GM06990 (cell line): Measurements from ENCODE around the gene GGA3.

Experiments used
- DNase-seq: peaks from one replicate; pipeline ENCODE4 v3.0.0-alpha.2; 2011; ENCODE audit not compliant: insufficient read length; ENCODE audit errors: extremely low read depth
- H3K27me3 ChIP-seq: replicated peaks from 2 replicates; pipeline ENCODE4 v1.6.0; 2011; ENCODE audit warnings: low read length; ENCODE audit not compliant: control insufficient read depth, insufficient read depth
- H3K36me3 ChIP-seq: 2 replicates; pipeline ENCODE4 v1.5.1; 2011; ENCODE audit warnings: low read length; ENCODE audit not compliant: control insufficient read depth, insufficient read depth
- H3K4me3 ChIP-seq: replicated peaks from 2 replicates; pipeline ENCODE4 v1.5.1; 2011; ENCODE audit warnings: low read depth, mild to moderate bottlenecking, control low read depth, low read length
- CTCF ChIP-seq: IDR thresholded peaks from 2 replicates; pipeline ENCODE4 v1.5.1; 2011; ENCODE audit warnings: low read length, control low read depth, mild to moderate bottlenecking, inconsistent platforms; ENCODE audit not compliant: insufficient read depth, poor library complexity, severe bottlenecking

The GGA3 gene

GRCh38 chr17:75261336-75262111, at the start of gene GGA3, which contains the start of gene MRPS7:
TSS of gene GGA3 (minus strand) at chr17:75261606. CDS start at chr17:75261587, 19 bp downstream.
TSS of gene MRPS7 (plus strand) at chr17:75261879. CDS start at chr17:75261901, 22 bp downstream.
- TF ChIP-seq CTCF: no peak
- H3K27me3 ChIP-seq: no peaks in the 10 kb centered on the region
- H3K36me3 ChIP-seq: peaks cover 21% of the 10 kb centered on the region

DNA sequence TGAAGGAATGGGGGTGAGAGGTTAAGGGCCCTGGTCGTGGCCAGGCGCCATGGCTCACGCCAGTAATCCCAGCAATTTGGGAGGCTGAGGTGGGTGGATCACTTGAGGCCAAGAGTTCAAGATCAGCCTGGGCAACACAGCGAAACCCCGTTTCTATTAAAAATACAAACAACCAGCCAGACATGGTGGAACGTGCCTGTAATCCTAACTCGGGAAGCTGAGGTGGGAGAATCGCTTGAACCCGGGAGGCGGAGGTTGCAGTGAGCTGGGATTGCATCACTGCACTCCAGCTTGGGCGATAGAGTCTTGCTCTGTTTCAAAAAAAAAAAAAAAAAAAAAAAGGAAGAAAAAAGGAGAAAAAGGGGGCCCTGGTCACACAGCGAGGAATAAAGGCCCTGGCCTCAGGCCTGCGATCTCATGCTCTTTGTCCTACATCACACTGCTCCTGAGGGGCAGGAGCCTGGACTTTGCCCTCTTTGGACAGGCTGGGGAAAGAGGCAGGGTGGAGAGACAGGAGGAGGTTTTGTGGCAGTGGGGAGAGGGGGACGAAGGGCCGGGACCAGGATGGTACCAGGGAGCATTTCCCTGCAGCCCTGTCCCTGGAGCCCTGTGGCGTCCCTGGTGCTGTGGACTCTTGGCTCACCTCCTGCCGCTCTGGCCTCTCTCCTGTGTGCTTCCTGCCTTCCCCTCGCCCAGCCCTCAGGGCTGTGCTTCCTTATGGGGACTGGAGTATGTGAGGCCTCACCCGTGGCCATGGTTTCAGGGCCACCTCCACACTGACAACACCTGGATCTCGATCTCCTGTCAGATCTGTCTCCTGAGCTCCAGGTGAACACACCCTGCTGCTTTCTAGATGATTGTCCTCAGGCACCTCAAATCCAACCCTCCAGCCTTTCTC, 47.6 kb upstream of the GGA3 start:
- DNase-seq: no peak
- no peak for TF ChIP-seq CTCF
- Histone ChIP-seq H3K27me3 (no peaks in the 10 kb centered on the region), H3K4me3 (no peak overlapping the region), H3K36me3 (no peaks in the 10 kb centered on the region; the same call in 1 of the 2 replicates)

More at GRCh38 chr17:75261336-75262111, at the start of gene GGA3, which contains the start of gene MRPS7:
- DNase-seq: peak; percentile 93
- H3K4me3 ChIP-seq: peak within 1 kb of the TSS; percentile 84

GRCh38 chr17:75307957-75308731, 46.7 kb upstream of the GGA3 start:
- Histone ChIP-seq H3K36me3 (no peaks in the 10 kb centered on the region; the same call in 1 of the 2 replicates), H3K4me3 (no peak overlapping the region), H3K27me3 (no peaks in the 10 kb centered on the region)
- TF ChIP-seq CTCF: no peak
- DNase-seq: no peak

DNA sequence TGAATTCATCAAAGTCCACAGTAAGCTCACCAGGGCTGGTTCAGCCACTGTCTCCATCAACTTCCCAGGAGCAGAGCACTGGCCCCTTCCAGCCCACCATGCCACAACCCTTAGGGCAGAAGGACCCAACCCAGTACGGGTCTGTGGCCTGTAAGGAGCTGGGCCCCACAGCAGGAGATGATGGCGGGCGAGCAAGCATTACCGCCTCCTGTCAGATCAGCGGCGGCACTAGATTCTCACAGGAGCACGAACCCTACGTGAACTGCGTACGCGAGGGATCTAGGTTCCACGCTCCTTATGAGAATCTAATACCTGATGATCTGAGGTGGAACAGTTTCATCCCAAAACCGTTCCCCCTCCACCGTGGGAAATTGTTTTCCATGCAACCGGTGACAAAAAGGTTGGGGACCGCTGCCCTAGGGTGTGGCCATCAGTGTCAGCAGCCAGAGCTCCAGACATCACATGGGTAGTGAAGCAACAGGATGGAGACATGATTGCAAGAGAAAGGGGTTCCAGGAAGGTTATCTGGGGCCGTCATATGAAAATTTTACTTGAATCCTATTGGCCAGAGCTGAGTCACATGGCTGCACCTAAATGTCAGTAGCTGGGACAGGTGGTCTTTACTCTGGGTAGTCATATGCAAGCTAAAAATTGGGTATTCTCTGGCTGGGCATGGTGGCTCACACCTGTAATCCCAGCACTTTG, 40.2 kb upstream of the GGA3 start:
- no peak for TF ChIP-seq CTCF
- H3K36me3 ChIP-seq: no peaks in the 10 kb centered on the region; the same call in 1 of the 2 replicates
- H3K27me3 ChIP-seq: no peaks in the 10 kb centered on the region
- no peak overlapping the region for H3K4me3 ChIP-seq
- DNase-seq: no peak

- no peak overlapping the region for H3K4me3 ChIP-seq
- no peaks in the 10 kb centered on the region for H3K27me3 ChIP-seq
- H3K36me3 ChIP-seq: no peaks in the 10 kb centered on the region
- TF ChIP-seq CTCF: no peak
- no peak for DNase-seq
Observed at GRCh38 chr17:75301049-75301448, 39.6 kb upstream of the GGA3 start.
